SU-DHL-6 (cell line): ENCODE results near the gene S1PR3.

Experiments used
- H2AFZ ChIP-seq: fragments of 200-600 bp; sonication (generic); 2 replicates; pipeline ENCODE4 v1.6.1; 2014; ENCODE audit warnings: low read depth, mild to moderate bottlenecking, moderate library complexity, mixed read lengths, antibody characterized with exemption, low read length; ENCODE audit not compliant: severe bottlenecking
- H3F3A ChIP-seq: fragments of 200-600 bp; shearing (Covaris generic); 2 replicates; pipeline ENCODE4 v1.6.0; 2016; ENCODE audit warnings: antibody characterized with exemption, mild to moderate bottlenecking; ENCODE audit not compliant: insufficient read depth
- H3K27ac ChIP-seq: fragments of 200-600 bp; sonication (generic); 2 replicates; pipeline ENCODE4 v1.5.1; 2016; ENCODE audit warnings: low read depth, mild to moderate bottlenecking, low read length, moderate library complexity, mixed read lengths
- H3K27me3 ChIP-seq: fragments of 200-600 bp; sonication (generic), shearing (Covaris generic); 2 replicates; pipeline ENCODE4 v1.6.0; 2014; ENCODE audit warnings: mild to moderate bottlenecking, low read length
- H3K36me3 ChIP-seq: fragments of 200-600 bp; sonication (generic); 2 replicates; pipeline ENCODE4 v1.6.1; 2014; ENCODE audit warnings: mild to moderate bottlenecking, low read length, mixed read lengths
- H3K4me2 ChIP-seq: fragments of 300-600, 200-600 bp; shearing (Covaris generic), sonication (generic); 2 replicates; pipeline ENCODE4 v1.6.0; 2014; ENCODE audit warnings: low read length, low read depth, mild to moderate bottlenecking; ENCODE audit not compliant: poor library complexity, severe bottlenecking
- H3K4me3 ChIP-seq: fragments of 200-600 bp; sonication (generic); 2 replicates; pipeline ENCODE4 v1.5.1; 2014; ENCODE audit warnings: antibody characterized with exemption, low read length, mild to moderate bottlenecking, mixed read lengths; ENCODE audit not compliant: insufficient read depth, poor library complexity, severe bottlenecking
- H3K79me2 ChIP-seq: fragments of 200-600 bp; sonication (generic); 2 replicates; pipeline ENCODE4 v1.6.1; 2014; ENCODE audit warnings: mild to moderate bottlenecking, low read length, moderate library complexity; ENCODE audit not compliant: insufficient read depth
- H3K9ac ChIP-seq: fragments of 200-600 bp; sonication (generic); 2 replicates; pipeline ENCODE4 v1.7.0; 2014; ENCODE audit warnings: mild to moderate bottlenecking, low read length
- H3K9me2 ChIP-seq: fragments of 200-600 bp; sonication (generic); replicated peaks from 2 replicates; pipeline ENCODE4 v1.6.1; 2014; ENCODE audit warnings: low read length; ENCODE audit not compliant: insufficient read depth
- H3K9me3 ChIP-seq: fragments of 200-600 bp; sonication (generic); 2 replicates; pipeline ENCODE4 v1.6.1; 2014; ENCODE audit warnings: low read length, mixed read lengths; ENCODE audit not compliant: insufficient read depth
- H4K20me1 ChIP-seq: fragments of 200-600 bp; sonication (generic); 2 replicates; pipeline ENCODE4 v1.6.1; 2014; ENCODE audit warnings: low read depth, mild to moderate bottlenecking, antibody characterized with exemption, low read length, moderate library complexity, mixed read lengths
- CTCF ChIP-seq: fragments of 200-600 bp; sonication (generic); IDR thresholded peaks from one replicate; pipeline ENCODE4 v1.5.1; 2017; ENCODE audit warnings: antibody characterized with exemption, mild to moderate bottlenecking, low read length, moderate library complexity; ENCODE audit not compliant: insufficient read depth, poor library complexity, severe bottlenecking
- EZH2phosphoT487 ChIP-seq: fragments of 200-600 bp; sonication (generic), shearing (Covaris generic); conservative IDR thresholded peaks from 2 replicates; pipeline ENCODE4 v1.6.1; 2018; ENCODE audit warnings: mild to moderate bottlenecking, antibody characterized with exemption, low read length, moderate library complexity, mixed read lengths

S1PR3 gene

GRCh38 chr9:88954066-88954465 lies 37.2 kb upstream of the S1PR3 start:
- Histone ChIP-seq H3K9ac (no peak overlapping the region), H3K27ac (no peak overlapping the region), H3K36me3 (no peaks in the 10 kb centered on the region), H3K9me3 (no peaks in the 10 kb centered on the region), H3K79me2 (no peaks in the 10 kb centered on the region), H3K4me3 (no peak overlapping the region), H3K4me2 (no peak overlapping the region), H4K20me1 (no peaks in the 10 kb centered on the region), H3F3A (no peaks in the 10 kb centered on the region), H3K27me3 (no peaks in the 10 kb centered on the region), H2AFZ (no peak overlapping the region), H3K9me2 (no peaks in the 10 kb centered on the region)
- TF ChIP-seq EZH2phosphoT487 (no peak), CTCF (no peak)

- H3K36me3 ChIP-seq, result no peaks in the 10 kb centered on the region
- H3K27ac ChIP-seq, result no peak overlapping the region
- no peaks in the 10 kb centered on the region for H3K9me2 ChIP-seq
- H3K4me2 ChIP-seq, result no peak overlapping the region
- no peaks in the 10 kb centered on the region for H4K20me1 ChIP-seq
- TF ChIP-seq CTCF, result no peak
- TF ChIP-seq EZH2phosphoT487, result no peak
- H3K9ac ChIP-seq, result no peak overlapping the region
- H2AFZ ChIP-seq, result no peak overlapping the region
- no peak overlapping the region for H3K4me3 ChIP-seq
- no peaks in the 10 kb centered on the region for H3K79me2 ChIP-seq
- no peaks in the 10 kb centered on the region for H3K9me3 ChIP-seq
- H3F3A ChIP-seq, result no peaks in the 10 kb centered on the region
- H3K27me3 ChIP-seq, result no peaks in the 10 kb centered on the region
Observed at GRCh38 chr9:88957526-88957925, 33.7 kb upstream of the S1PR3 start.

- Histone ChIP-seq H3K9me2 (no peaks in the 10 kb centered on the region), H3K9me3 (no peaks in the 10 kb centered on the region), H3K27me3 (no peaks in the 10 kb centered on the region), H3K4me2 (no peak overlapping the region), H2AFZ (no peak overlapping the region), H4K20me1 (no peaks in the 10 kb centered on the region), H3F3A (no peaks in the 10 kb centered on the region), H3K79me2 (no peaks in the 10 kb centered on the region), H3K9ac (no peak overlapping the region), H3K36me3 (no peaks in the 10 kb centered on the region), H3K27ac (no peak overlapping the region), H3K4me3 (no peak overlapping the region)
- TF ChIP-seq CTCF (no peak), EZH2phosphoT487 (no peak)
Observed at GRCh38 chr9:88959727-88960469, 31.4 kb upstream of the S1PR3 start.
